OCI-M2 (cell line): ENCODE measurements around the gene TST.

Experiments used
- DNase-seq: peaks from one replicate; lab custom pipeline; 2025; ENCODE audit not compliant: unreplicated experiment; lab: John Stamatoyannopoulos, UW

TST gene

GRCh38 chr22:37054056-37054395 lies 34.8 kb upstream of the TST start:
- DNase-seq = no peak

GRCh38 chr22:37053310-37054055 lies 34.2 kb upstream of the TST start:
- DNase-seq = no peak

- DNase-seq = no peak
Observed at GRCh38 chr22:37052386-37053309, 33.4 kb upstream of the TST start.

- no peak for DNase-seq
Observed at GRCh38 chr22:37051391-37052385, 32.4 kb upstream of the TST start, which contains the start of gene KCTD17. Gene KCTD17 (plus strand): TSS chr22:37051742. CDS start chr22:37051761, 19 bp downstream.

GRCh38 chr22:37050913-37051312 lies 31.7 kb upstream of the TST start:
- no peak for DNase-seq

GRCh38 chr22:37049224-37049623 lies 30.0 kb upstream of the TST start:
- DNase-seq = no peak

GRCh38 chr22:37048133-37048532 lies 28.9 kb upstream of the TST start:
- no peak for DNase-seq

GRCh38 chr22:37047006-37047405 lies 27.8 kb upstream of the TST start:
- DNase-seq = no peak

GRCh38 chr22:37046589-37046988 lies 27.3 kb upstream of the TST start:
- no peak for DNase-seq

GRCh38 chr22:37045958-37046357 lies 26.7 kb upstream of the TST start:
- no peak for DNase-seq

- DNase-seq = no peak
Observed at GRCh38 chr22:37044634-37045625, 25.7 kb upstream of the TST start.

- DNase-seq = no peak
Observed at GRCh38 chr22:37043828-37044538, 24.7 kb upstream of the TST start.

GRCh38 chr22:37043209-37043827 lies 24.1 kb upstream of the TST start:
- DNase-seq = no peak

- DNase-seq = no peak
Observed at GRCh38 chr22:37039466-37039865, 20.2 kb upstream of the TST start.

GRCh38 chr22:37037669-37038068 lies 18.4 kb upstream of the TST start:
- DNase-seq = no peak

- no peak for DNase-seq
Observed at GRCh38 chr22:37036655-37037377, 17.6 kb upstream of the TST start.

GRCh38 chr22:37033605-37034430 lies 14.6 kb upstream of the TST start:
- DNase-seq = no peak
